Fibroblast of mammary gland (primary cell): Measurements from ENCODE around the gene CHL1.

Experiments
- DNase-seq: peaks from one replicate; pipeline ENCODE4 v3.0.0-alpha.2; 2010; ENCODE audit warnings: low read depth
- H3K4me3 ChIP-seq: 2 replicates; pipeline ENCODE4 v1.5.1; 2011; ENCODE audit warnings: low read depth, mild to moderate bottlenecking, low read length, moderate library complexity; ENCODE audit not compliant: control insufficient read depth
- TF ChIP-seq, protein P1 (sequence below): conservative IDR thresholded peaks from 2 replicates; pipeline ENCODE4 v1.5.1; 2011; ENCODE audit warnings: low read depth, low read length, inconsistent platforms; ENCODE audit not compliant: control insufficient read depth, insufficient read depth

CHL1 gene

DNA sequence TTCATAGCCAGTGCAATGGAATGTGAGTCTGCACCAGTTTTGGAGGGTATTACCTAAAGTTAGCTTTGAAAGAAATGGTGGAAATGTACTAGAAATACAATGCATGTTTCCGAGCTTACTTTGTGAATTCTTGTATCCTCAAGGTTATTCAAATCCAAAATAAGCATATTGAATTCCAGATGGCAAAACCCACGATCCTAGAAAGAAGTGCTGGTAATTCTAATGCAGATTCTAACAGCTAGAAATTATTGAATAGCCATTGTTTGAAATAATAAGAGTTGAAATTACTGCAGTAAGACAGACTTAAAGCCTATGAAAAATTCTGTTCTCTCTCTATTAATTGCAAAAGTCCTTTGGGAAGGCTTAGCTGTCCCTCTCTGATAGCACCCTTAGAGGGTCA lies 258.4 kb downstream of the CHL1 start:
- TF ChIP-seq, protein P1, sequence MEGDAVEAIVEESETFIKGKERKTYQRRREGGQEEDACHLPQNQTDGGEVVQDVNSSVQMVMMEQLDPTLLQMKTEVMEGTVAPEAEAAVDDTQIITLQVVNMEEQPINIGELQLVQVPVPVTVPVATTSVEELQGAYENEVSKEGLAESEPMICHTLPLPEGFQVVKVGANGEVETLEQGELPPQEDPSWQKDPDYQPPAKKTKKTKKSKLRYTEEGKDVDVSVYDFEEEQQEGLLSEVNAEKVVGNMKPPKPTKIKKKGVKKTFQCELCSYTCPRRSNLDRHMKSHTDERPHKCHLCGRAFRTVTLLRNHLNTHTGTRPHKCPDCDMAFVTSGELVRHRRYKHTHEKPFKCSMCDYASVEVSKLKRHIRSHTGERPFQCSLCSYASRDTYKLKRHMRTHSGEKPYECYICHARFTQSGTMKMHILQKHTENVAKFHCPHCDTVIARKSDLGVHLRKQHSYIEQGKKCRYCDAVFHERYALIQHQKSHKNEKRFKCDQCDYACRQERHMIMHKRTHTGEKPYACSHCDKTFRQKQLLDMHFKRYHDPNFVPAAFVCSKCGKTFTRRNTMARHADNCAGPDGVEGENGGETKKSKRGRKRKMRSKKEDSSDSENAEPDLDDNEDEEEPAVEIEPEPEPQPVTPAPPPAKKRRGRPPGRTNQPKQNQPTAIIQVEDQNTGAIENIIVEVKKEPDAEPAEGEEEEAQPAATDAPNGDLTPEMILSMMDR: no peak
- H3K4me3 ChIP-seq: no peak overlapping the region
- DNase-seq: no peak

DNA sequence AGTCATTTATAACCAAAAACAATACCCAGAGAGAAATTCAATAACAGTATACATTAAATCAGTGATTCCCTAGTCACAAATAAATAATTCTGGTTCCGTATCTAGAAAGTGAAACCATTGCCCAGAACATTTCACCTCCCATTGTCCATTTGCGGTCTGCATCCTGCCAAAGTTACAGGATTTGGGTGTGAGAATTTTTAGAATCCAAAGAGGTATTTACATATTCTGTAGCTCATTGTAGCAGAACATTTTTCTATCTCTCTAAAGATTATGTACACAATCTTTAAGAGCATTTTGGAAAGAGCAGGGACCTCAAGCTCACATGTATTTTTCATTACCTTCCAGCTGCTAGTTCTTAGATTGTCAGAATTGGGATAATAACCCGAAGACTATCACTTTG lies 261.6 kb downstream of the CHL1 start:
- H3K4me3 ChIP-seq: no peak overlapping the region
- TF ChIP-seq, protein P1: no peak
- no peak for DNase-seq

- TF ChIP-seq, protein P1: no peak
- DNase-seq: no peak
- no peak overlapping the region for H3K4me3 ChIP-seq
Measured at GRCh38 chr3:458653-459310, 262.2 kb downstream of the CHL1 start.
